ENCODE measurements around the gene DRC1. TPM values are rescaled to one million over a fixed set of nuclear protein-coding genes. Genes with fewer than 3 reads are reported as not detected.

DRC1 gene
- total and polyA plus RNA-seq, 2 donors: 1.0 TPM; not detected in 1

DNA sequence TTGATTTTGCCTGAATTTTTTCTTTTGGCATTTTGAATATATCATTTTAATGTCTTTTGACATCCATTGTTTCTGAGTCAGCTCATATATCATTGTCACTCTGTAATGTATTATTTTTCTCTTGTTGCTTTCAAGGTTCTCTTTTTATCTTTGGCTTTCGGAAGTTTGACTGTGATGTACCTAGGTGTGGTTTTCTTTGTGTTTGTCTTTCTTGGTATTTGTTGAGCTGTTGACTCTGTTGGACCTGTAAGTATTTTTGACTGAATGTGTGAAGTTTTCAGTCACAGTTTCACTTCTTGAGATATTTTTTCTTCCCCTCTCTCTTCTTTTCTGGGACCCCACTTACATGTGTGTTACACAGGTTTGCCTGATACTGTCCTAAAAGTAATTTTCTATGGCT, 24.9 kb upstream of the DRC1 start:
- DNase-seq (ENCODE audit: extremely low spot score): no peak
- peaks cover 3% of the 10 kb centered on the region for H3K36me3 ChIP-seq (ENCODE audit: insufficient read depth)
- H3K4me1 ChIP-seq (ENCODE audit: insufficient read depth): no peaks in the 10 kb centered on the region
- H3K4me3 ChIP-seq (ENCODE audit: low read depth, low read length): no peak overlapping the region
- no peak overlapping the region for H3K27ac ChIP-seq (ENCODE audit: low read depth)
- WGBS: 89% methylated on average over 1 of the region's 1 CpG

DNA sequence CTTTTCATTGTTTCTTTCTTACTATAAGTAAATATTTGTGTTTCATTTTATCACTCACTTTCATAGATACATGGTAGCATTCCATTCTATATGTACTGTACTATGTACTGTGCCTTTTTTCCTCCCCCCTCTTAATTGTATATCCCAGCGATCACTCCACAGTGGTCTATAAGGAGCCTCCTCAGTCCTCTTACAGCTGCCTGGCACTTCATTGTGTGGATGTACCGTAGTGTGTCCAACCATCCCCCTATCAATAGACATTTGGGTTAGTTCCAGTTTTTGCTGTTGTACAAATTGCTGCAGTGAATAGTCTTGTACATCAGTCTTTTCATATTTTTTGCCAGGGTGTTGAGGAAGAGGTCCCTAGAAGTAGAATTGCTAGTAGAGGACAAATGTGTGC, 21.4 kb upstream of the DRC1 start:
- DNase-seq (ENCODE audit: extremely low spot score): no peak
- Histone ChIP-seq H3K36me3 (ENCODE audit: insufficient read depth) (peaks cover 3% of the 10 kb centered on the region), H3K27ac (ENCODE audit: low read depth) (no peak overlapping the region), H3K4me3 (ENCODE audit: low read depth, low read length) (no peak overlapping the region), H3K4me1 (ENCODE audit: insufficient read depth) (no peaks in the 10 kb centered on the region)
- 88% methylated on average over 2 of the region's 2 CpGs for WGBS

DNA sequence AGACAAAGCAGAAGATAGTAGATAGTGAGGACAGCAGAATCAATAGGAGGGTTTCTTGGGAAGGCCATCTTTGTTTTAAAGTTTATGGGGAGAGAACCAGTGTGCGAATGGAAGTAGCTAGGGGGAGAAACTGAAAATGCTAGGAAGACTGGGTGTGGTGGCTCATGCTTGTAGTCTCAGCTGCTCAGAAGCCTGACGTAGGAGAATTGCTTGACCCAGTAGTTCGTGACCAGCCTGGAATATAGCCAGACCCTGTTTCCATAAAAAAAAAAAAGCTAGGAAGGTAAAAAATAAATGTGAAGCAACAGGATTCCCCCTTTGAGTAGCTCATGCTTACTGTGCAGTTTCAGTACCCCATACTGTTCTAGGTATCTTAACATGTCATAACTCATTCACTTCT, 19.2 kb upstream of the DRC1 start:
- H3K36me3 ChIP-seq (ENCODE audit: insufficient read depth): no peaks in the 10 kb centered on the region
- WGBS: 88% methylated on average over 3 of the region's 3 CpGs
- no peak overlapping the region for H3K27ac ChIP-seq (ENCODE audit: low read depth)
- no peak for DNase-seq (ENCODE audit: extremely low spot score)
- H3K4me3 ChIP-seq (ENCODE audit: low read depth, low read length): no peak overlapping the region
- no peaks in the 10 kb centered on the region for H3K4me1 ChIP-seq (ENCODE audit: insufficient read depth)

DNA sequence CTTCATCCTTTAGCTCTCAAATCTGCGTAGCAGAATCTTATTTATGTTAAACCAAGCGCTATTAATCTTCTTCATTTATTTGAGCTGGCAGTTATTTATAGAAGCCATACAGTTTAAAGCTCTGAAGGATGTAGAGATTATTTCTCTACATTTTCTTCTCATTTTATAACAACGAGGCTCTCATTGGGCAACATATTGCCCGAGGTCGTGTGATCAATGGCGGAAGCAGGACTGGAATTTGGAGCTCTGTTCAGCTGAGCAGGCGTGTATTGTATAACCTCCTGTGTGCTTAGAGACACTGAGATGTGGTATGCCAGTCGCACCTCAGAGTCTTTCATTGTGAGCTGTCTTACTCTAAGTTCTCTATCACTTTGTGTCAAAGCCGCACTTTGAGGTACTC, 17.5 kb upstream of the DRC1 start:
- Histone ChIP-seq H3K4me3 (ENCODE audit: low read depth, low read length) (no peak overlapping the region), H3K4me1 (ENCODE audit: insufficient read depth) (no peaks in the 10 kb centered on the region), H3K36me3 (ENCODE audit: insufficient read depth) (no peaks in the 10 kb centered on the region), H3K27ac (ENCODE audit: low read depth) (no peak overlapping the region)
- DNase-seq (ENCODE audit: extremely low spot score): no peak
- 78% methylated on average over 9 of the region's 9 CpGs for WGBS

DNA sequence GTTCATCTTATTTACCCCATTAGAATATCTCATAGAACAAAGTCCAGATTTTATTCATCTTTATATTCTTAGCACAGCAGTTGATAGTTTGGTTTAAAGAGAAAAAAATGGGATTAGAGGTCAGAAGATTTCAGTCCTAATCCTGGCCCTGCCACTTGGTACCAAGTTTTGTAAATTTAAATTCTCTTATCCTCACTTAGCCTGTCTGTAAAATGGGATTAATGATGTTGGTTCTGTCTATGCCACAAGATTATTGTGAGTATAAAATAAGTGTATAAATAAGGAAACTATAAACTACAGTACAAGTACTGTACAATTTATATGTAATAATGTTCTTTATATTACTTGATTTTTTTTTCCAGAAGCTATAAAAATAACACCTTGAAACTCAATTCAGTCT, 17.1 kb upstream of the DRC1 start:
- H3K27ac ChIP-seq (ENCODE audit: low read depth): no peak overlapping the region
- no peaks in the 10 kb centered on the region for H3K36me3 ChIP-seq (ENCODE audit: insufficient read depth)
- no peak for DNase-seq (ENCODE audit: extremely low spot score)
- no peak overlapping the region for H3K4me3 ChIP-seq (ENCODE audit: low read depth, low read length)
- H3K4me1 ChIP-seq (ENCODE audit: insufficient read depth): no peaks in the 10 kb centered on the region

DNA sequence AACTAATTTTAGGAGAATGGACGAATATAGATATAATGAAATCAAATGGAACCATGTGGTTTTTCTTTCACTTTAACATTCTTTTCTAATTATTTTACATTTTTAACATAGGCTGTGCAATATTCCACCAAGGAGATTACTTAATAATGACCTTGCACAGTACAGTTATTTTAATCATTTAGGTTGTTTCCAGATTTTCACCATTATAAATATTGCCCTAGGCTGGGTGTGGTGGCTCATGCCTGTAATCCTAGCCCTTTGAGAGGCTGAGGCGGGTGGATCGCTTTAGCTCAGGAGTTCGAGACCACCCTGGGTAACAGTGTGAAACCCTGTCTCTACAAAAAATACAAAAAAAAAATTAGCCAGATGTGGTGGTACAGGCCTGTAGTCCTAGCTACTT, 14.5 kb upstream of the DRC1 start:
- H3K36me3 ChIP-seq (ENCODE audit: insufficient read depth): no peaks in the 10 kb centered on the region
- 97% methylated on average over 4 of the region's 4 CpGs for WGBS
- DNase-seq (ENCODE audit: extremely low spot score): no peak
- no peaks in the 10 kb centered on the region for H3K4me1 ChIP-seq (ENCODE audit: insufficient read depth)
- no peak overlapping the region for H3K27ac ChIP-seq (ENCODE audit: low read depth)
- no peak overlapping the region for H3K4me3 ChIP-seq (ENCODE audit: low read depth, low read length)

DNA sequence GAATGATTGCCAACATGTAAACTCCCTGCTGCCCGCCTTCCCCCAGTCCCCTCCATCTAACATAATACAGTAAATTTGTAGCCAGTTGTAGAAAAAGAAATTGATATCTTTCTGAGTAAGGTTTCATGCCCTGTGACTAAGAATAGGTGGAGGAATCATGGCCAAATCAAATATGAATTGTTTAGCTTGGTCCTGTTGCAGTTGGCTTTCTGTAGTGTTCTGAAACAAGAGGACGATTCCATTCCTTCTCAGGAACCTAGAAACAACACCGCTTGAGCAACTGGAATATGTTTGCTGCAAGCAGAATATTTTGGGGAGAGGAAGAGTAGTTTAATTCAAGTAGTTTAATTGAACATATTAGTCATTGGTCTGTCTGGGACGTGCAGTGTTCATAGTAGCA, 7.0 kb upstream of the DRC1 start:
- Histone ChIP-seq H3K4me1 (ENCODE audit: insufficient read depth) (no peaks in the 10 kb centered on the region), H3K27ac (ENCODE audit: low read depth) (no peak overlapping the region), H3K36me3 (ENCODE audit: insufficient read depth) (no peaks in the 10 kb centered on the region), H3K4me3 (ENCODE audit: low read depth, low read length) (no peak overlapping the region)
- WGBS: 91% methylated on average over 4 of the region's 4 CpGs
- no peak for DNase-seq (ENCODE audit: extremely low spot score)

DNA sequence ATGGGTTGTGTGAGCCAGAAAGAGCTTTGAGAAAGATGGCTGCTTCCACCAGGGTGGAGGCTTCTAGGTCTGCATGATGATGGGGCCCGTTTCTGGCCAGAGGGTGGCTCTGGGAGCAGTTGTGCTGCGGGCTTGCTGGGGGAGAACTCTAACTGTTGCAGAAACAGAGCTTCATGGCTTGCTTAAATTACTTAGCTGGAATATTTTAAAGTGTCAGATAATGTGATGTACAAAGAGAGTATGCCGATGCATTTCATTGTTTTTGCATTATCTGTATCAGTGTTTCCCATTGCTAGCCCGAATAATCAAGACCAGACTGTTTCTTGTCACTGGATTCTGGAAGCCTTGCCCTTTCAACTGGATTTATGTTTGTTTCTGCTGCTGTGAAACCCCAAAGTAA, 6.3 kb upstream of the DRC1 start:
- H3K4me1 ChIP-seq (ENCODE audit: insufficient read depth): no peaks in the 10 kb centered on the region
- no peak overlapping the region for H3K4me3 ChIP-seq (ENCODE audit: low read depth, low read length)
- no peaks in the 10 kb centered on the region for H3K36me3 ChIP-seq (ENCODE audit: insufficient read depth)
- 53% methylated on average over 4 of the region's 4 CpGs for WGBS
- no peak for DNase-seq (ENCODE audit: extremely low spot score)
- H3K27ac ChIP-seq (ENCODE audit: low read depth): no peak overlapping the region

DNA sequence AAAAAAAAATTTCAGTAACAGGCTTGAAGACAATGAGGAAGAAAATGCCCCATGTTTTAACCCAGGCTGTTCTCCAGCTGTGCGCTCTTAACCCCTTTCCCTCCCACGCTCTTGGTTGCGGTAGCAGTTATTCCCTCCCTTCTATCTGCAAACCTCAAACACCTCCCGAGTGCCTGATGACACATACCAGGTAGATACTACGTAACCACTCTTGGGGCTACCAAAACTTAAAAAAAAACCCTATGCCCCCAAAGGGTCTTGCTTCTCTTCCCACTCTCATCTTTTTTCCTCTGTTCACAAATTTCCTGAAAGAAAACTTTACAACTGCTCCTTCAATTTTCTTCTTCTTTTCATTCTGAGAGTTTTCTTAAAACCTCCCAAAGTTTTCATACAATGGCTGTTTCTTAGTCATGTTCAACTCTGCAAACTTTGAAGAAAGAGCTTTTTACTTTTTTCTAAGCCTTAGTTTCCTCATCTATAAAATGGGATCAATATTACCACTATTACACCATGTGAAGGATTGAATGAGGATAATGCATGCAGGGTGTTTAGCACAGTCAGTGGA, 4.9 kb upstream of the DRC1 start:
- no peak overlapping the region for H3K4me3 ChIP-seq (ENCODE audit: low read depth, low read length)
- 90% methylated on average over 5 of the region's 5 CpGs for WGBS

DNA sequence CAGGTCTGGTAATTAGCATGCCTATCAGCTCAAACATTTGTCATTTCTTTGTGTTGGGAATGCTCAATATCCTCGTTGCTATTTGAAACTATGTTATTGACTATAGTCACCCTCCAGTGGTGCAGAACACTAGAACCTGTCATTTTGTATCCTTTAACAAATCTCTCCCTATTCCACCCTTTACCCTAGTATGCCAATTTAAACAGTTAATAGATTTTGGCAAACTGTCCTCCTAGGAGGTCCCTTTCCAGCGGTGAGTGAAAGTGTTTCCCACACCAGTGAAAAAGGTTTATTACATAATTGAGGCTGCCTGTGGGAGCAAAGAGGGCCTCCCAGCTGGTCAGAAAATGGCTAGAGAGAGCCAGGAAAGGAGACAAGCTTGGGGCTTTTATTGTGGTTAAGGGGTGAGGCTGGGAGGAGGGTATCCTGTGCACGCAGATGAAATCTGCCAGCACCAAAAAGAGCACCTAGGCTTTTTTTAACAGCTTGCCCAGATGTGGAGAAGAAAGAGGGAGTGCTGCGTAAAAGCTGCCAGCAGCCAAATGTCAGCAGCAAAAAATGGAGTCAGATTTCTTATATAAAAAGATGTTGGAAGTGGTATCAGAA, 1.8 kb upstream of the DRC1 start:
- no peak for DNase-seq (ENCODE audit: extremely low spot score)
- Histone ChIP-seq H3K4me3 (ENCODE audit: low read depth, low read length) (no peak overlapping the region), H3K4me1 (ENCODE audit: insufficient read depth) (no peaks in the 10 kb centered on the region), H3K27ac (ENCODE audit: low read depth) (no peak overlapping the region), H3K36me3 (ENCODE audit: insufficient read depth) (no peaks in the 10 kb centered on the region)
- 45% methylated on average over 4 of the region's 4 CpGs for WGBS

More for the DNA sequence above, 4.9 kb upstream of the DRC1 start:
- no peaks in the 10 kb centered on the region for H3K36me3 ChIP-seq (ENCODE audit: insufficient read depth)
- H3K27ac ChIP-seq (ENCODE audit: low read depth): no peak overlapping the region
- no peak for DNase-seq (ENCODE audit: extremely low spot score)
- no peaks in the 10 kb centered on the region for H3K4me1 ChIP-seq (ENCODE audit: insufficient read depth)

DNA sequence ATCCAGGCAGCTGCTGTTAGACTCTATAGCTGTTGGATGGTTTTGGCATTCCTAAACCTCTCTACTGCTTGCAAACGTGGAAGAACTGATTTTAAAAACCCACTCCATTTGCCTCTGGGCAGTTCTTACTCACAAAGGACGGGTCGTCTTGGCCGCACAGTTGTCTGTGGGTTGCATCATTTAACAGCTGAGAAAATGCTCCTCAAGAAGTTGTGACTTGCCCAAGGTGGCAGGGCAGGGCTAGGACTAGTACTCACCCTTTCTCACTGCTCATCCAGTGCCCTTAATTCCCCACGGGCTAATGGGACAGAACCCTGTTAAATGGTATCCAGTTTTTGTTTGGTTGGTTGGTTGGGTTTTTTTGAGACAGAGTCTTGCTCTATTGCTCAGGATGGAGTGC, 997 bp upstream of the DRC1 start:
- no peak for DNase-seq (ENCODE audit: extremely low spot score)
- no peaks in the 10 kb centered on the region for H3K4me1 ChIP-seq (ENCODE audit: insufficient read depth)
- no peak overlapping the region for H3K27ac ChIP-seq (ENCODE audit: low read depth)
- WGBS: 88% methylated on average over 5 of the region's 5 CpGs
- H3K36me3 ChIP-seq (ENCODE audit: insufficient read depth): no peaks in the 10 kb centered on the region
- no peak overlapping the region for H3K4me3 ChIP-seq (ENCODE audit: low read depth, low read length)

DNA sequence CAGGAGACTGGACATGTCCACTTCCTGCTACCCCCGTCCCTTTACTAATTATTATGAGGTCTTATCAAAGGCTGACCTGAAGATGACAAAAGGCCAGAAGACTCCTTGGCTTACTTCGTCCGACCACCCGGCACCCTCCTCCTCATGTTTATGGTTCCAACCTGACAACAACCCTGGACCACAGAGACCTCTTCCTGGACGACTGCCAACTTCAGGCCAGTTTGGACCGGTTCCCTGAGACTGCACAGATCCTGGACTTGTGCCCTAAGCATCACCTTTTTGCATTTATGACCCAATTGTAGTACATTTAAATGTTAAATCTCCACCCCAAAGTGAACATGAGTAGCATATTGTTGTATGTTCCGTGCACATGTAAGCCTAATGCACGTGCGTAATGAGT, 5.8 kb downstream of the DRC1 start:
- H3K36me3 ChIP-seq (ENCODE audit: insufficient read depth): no peaks in the 10 kb centered on the region
- DNase-seq (ENCODE audit: extremely low spot score): no peak
- no peak overlapping the region for H3K4me3 ChIP-seq (ENCODE audit: low read depth, low read length)
- no peak overlapping the region for H3K27ac ChIP-seq (ENCODE audit: low read depth)
- H3K4me1 ChIP-seq (ENCODE audit: insufficient read depth): no peaks in the 10 kb centered on the region
- 43% methylated on average over 9 of the region's 9 CpGs for WGBS

DNA sequence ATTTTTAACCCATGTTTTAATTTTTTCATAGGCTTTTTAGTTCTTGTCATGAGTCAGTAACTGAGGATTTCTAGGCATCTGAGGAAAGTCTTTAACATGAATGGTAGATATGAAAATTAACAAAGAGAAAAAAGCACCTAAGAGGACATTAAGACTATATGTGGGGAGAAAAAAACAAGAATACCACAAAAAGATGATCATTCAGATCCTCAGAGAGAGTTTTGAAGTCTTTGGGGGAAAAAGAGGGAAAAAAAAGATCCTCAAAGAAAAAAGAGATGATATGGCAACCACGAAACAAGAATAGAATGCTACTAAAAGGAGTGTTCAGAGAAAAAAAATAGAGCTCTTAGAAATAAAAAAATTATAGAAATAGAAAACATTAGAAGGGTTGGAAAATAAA, 8.1 kb downstream of the DRC1 start:
- H3K27ac ChIP-seq (ENCODE audit: low read depth): no peak overlapping the region
- WGBS: 49% methylated on average over 1 of the region's 1 CpG
- H3K4me3 ChIP-seq (ENCODE audit: low read depth, low read length): no peak overlapping the region
- no peaks in the 10 kb centered on the region for H3K4me1 ChIP-seq (ENCODE audit: insufficient read depth)
- H3K36me3 ChIP-seq (ENCODE audit: insufficient read depth): no peaks in the 10 kb centered on the region
- no peak for DNase-seq (ENCODE audit: extremely low spot score)

DNA sequence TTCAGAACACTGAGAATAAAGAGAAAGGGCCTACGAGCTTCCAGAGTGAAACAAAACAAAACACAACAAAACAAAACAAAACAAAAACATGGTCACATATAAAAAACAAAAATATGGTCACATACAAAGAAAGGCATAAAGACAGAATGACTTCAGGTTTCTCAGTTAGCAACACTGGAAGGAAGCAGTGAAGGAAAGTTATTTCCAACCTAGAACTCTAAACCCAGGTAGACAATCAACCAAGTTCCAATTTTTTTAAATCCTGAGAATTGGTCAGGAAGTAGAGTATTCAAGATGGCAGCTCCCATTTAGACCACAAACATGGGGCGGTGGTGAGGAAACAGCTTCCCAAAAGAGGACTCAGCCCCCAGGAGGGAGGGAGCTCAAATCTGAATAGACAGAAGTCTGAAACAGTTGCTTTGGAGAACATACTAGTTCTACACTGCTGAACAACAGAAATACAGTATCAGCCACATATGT, 9.1 kb downstream of the DRC1 start:
- DNase-seq (ENCODE audit: extremely low spot score): no peak
- H3K36me3 ChIP-seq (ENCODE audit: insufficient read depth): no peaks in the 10 kb centered on the region
- H3K4me3 ChIP-seq (ENCODE audit: low read depth, low read length): no peak overlapping the region
- H3K27ac ChIP-seq (ENCODE audit: low read depth): no peak overlapping the region
- 88% methylated on average over 2 of the region's 2 CpGs for WGBS
- no peaks in the 10 kb centered on the region for H3K4me1 ChIP-seq (ENCODE audit: insufficient read depth)

DNA sequence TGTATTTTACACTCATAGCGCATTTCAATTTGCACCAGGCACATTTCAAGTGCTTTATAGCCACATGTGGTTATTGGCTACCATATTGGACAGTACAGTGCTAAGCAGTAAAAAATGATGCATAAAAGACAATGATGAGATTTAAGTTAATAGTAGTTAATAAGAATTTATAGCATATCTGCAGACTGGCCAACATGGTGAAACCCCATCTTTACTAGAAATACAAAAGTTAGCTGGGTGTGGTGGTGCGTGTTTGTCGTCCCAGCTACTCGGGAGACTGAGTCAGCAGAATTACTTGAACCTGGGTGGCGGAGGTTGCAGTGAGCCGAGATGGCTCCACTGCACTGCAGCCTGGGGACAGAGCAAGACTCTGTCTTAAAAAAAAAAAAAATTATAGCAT, 9.7 kb downstream of the DRC1 start:
- no peak for DNase-seq (ENCODE audit: extremely low spot score)
- H3K4me3 ChIP-seq (ENCODE audit: low read depth, low read length): no peak overlapping the region
- H3K36me3 ChIP-seq (ENCODE audit: insufficient read depth): no peaks in the 10 kb centered on the region
- WGBS: 94% methylated on average over 6 of the region's 6 CpGs
- H3K4me1 ChIP-seq (ENCODE audit: insufficient read depth): no peaks in the 10 kb centered on the region
- H3K27ac ChIP-seq (ENCODE audit: low read depth): no peak overlapping the region

All from urinary bladder (tissue), 4 donors.